IMR-90 (cell line): Measurements from ENCODE around the gene STARD10. TPM values are rescaled to one million over a fixed set of nuclear protein-coding genes. Genes with fewer than 3 reads are reported as not detected.

Experiments used
- ATAC-seq: fragments of 200-7000 bp; cut with Tn5 transposase; 2 replicates; pipeline ENCODE4 v1.9.1; 2020; ENCODE audit warnings: low read depth, mild to moderate bottlenecking, moderate library complexity
- BruUV-seq: library from RNA; stranded (reverse); fragments of 400-500 nt; replicated peaks from 2 replicates; lab custom pipeline; 2021; lab: Mats Ljungman, UMichigan
- CTCF ChIA-PET: fragments of 300-600 bp; formaldehyde crosslinking; extraction: SDS; loops from one replicate; lab custom pipeline; 2021; ENCODE audit warnings: antibody characterized with exemption; lab: Yijun Ruan, JAX
- POLR2A ChIA-PET: fragments of 300-600 bp; sonication (Branson Sonifier 250); formaldehyde crosslinking; loops from one replicate; lab custom pipeline; 2022; ENCODE audit warnings: antibody characterized with exemption; ENCODE audit not compliant: unreplicated experiment; lab: Charles Lee
- DNase-seq: peaks from one replicate; pipeline ENCODE4 v3.0.0; 2013
- H2AFZ ChIP-seq: replicated peaks from 2 replicates; pipeline ENCODE3; 2013; ENCODE audit warnings: low read length, mild to moderate bottlenecking; ENCODE audit not compliant: poor library complexity
- H2AK5ac ChIP-seq: 2 replicates; pipeline ENCODE4 v1.6.1; 2013; ENCODE audit warnings: low read depth, low read length, inconsistent platforms
- H2AK9ac ChIP-seq: replicated peaks from 2 replicates; pipeline ENCODE3; 2013; ENCODE audit warnings: mild to moderate bottlenecking, low read depth, low read length, moderate library complexity; ENCODE audit not compliant: poor library complexity
- H2BK120ac ChIP-seq: 2 replicates; pipeline ENCODE4 v1.6.1; 2013; ENCODE audit warnings: low read depth, low read length, inconsistent platforms
- H2BK15ac ChIP-seq: 3 replicates; pipeline ENCODE4 v1.6.1; 2013; ENCODE audit warnings: low read depth, low read length, inconsistent platforms
- H2BK20ac ChIP-seq: 2 replicates; pipeline ENCODE4 v1.6.1; 2013; ENCODE audit warnings: low read depth, mild to moderate bottlenecking, inconsistent platforms, low read length, moderate library complexity
- H2BK5ac ChIP-seq: 2 replicates; pipeline ENCODE4 v1.6.1; 2013; ENCODE audit warnings: mild to moderate bottlenecking, low read depth, low read length, inconsistent platforms; ENCODE audit not compliant: poor library complexity, severe bottlenecking
- H3K14ac ChIP-seq: replicated peaks from 2 replicates; pipeline ENCODE4 v1.6.1; 2013; ENCODE audit warnings: low read depth, low read length, inconsistent platforms
- H3K18ac ChIP-seq: 2 replicates; pipeline ENCODE4 v1.6.1; 2013; ENCODE audit warnings: low read depth, low read length, control low read depth
- H3K23ac ChIP-seq: 2 replicates; pipeline ENCODE4 v1.6.1; 2013; ENCODE audit warnings: low read depth, low read length, inconsistent platforms
- H3K27ac ChIP-seq: 2 replicates; pipeline ENCODE4 v1.5.1; 2013; ENCODE audit warnings: mild to moderate bottlenecking, control low read depth, low read length; ENCODE audit not compliant: insufficient read depth
- H3K27me3 ChIP-seq: 2 replicates; pipeline ENCODE4 v1.6.1; 2013; ENCODE audit warnings: low read length; ENCODE audit not compliant: control insufficient read depth, insufficient read depth
- H3K36me3 ChIP-seq: 2 replicates; pipeline ENCODE4 v1.6.1; 2013; ENCODE audit warnings: low read length, mixed read lengths; ENCODE audit not compliant: control insufficient read depth, insufficient read depth
- H3K4ac ChIP-seq: 2 replicates; pipeline ENCODE4 v1.6.1; 2013; ENCODE audit warnings: low read depth, low read length, inconsistent platforms
- H3K4me1 ChIP-seq: 2 replicates; pipeline ENCODE4 v1.6.1; 2013; ENCODE audit warnings: low read length, mixed read lengths; ENCODE audit not compliant: control insufficient read depth, insufficient read depth
- H3K4me2 ChIP-seq: 2 replicates; pipeline ENCODE4 v1.6.1; 2013; ENCODE audit warnings: low read depth, mild to moderate bottlenecking, control low read depth, low read length, moderate library complexity
- H3K4me3 ChIP-seq: 2 replicates; pipeline ENCODE4 v1.5.1; 2013; ENCODE audit warnings: low read depth, mild to moderate bottlenecking, control low read depth, low read length, moderate library complexity; ENCODE audit not compliant: insufficient read depth
- H3K56ac ChIP-seq: 2 replicates; pipeline ENCODE4 v1.6.1; 2013; ENCODE audit warnings: low read length, inconsistent platforms; ENCODE audit not compliant: insufficient read depth; ENCODE audit errors: extremely low read depth
- H3K79me1 ChIP-seq, 2 experiments: 2 replicates each; pipeline ENCODE4 v1.6.1; 2013; ENCODE audit warnings: low read length in 2 of 2, inconsistent platforms in 1 of 2, low read depth in 1 of 2
- H3K9ac ChIP-seq: 2 replicates; pipeline ENCODE4 v1.6.1; 2013; ENCODE audit warnings: low read depth, low read length, control low read depth
- H3K9me1 ChIP-seq: 2 replicates; pipeline ENCODE4 v1.6.1; 2013; ENCODE audit warnings: low read length, inconsistent platforms; ENCODE audit not compliant: insufficient read depth
- H3K9me3 ChIP-seq: 2 replicates; pipeline ENCODE4 v1.6.1; 2013; ENCODE audit warnings: low read length; ENCODE audit not compliant: control insufficient read depth, insufficient read depth
- H4K20me1 ChIP-seq: 2 replicates; pipeline ENCODE4 v1.6.1; 2013; ENCODE audit warnings: low read length, inconsistent platforms; ENCODE audit not compliant: insufficient read depth
- H4K5ac ChIP-seq: 2 replicates; pipeline ENCODE4 v1.6.1; 2013; ENCODE audit warnings: mild to moderate bottlenecking, low read depth, low read length, control low read depth
- H4K8ac ChIP-seq, 2 experiments: 2 replicates each; pipeline ENCODE4 v1.6.1; 2013; ENCODE audit warnings: low read depth in 2 of 2, low read length in 2 of 2, control low read depth in 1 of 2, inconsistent platforms in 1 of 2
- H4K91ac ChIP-seq: 2 replicates; pipeline ENCODE4 v1.6.1; 2013; ENCODE audit warnings: low read depth, low read length, inconsistent platforms; ENCODE audit not compliant: insufficient read depth
- BHLHE40 ChIP-seq: fragments of 150-350 bp; IDR thresholded peaks from 2 replicates; pipeline ENCODE4 v1.6.1; 2016; ENCODE audit warnings: mild to moderate bottlenecking, low read depth, low read length
- CEBPB ChIP-seq: IDR thresholded peaks from 2 replicates; pipeline ENCODE4 v1.6.1; 2012; ENCODE audit warnings: low read depth, low read length, improper control_type of control experiment
- CHD1 ChIP-seq: IDR thresholded peaks from 2 replicates; pipeline ENCODE4 v1.6.1; 2012; ENCODE audit warnings: low read depth, low read length, improper control_type of control experiment
- FOS ChIP-seq: fragments of 150-350 bp; IDR thresholded peaks from 2 replicates; pipeline ENCODE4 v1.6.1; 2016; ENCODE audit warnings: low read depth, low read length
- MAFK ChIP-seq: IDR thresholded peaks from 2 replicates; pipeline ENCODE4 v1.6.1; 2012; ENCODE audit warnings: low read depth, low read length, improper control_type of control experiment
- MAZ ChIP-seq: IDR thresholded peaks from 2 replicates; pipeline ENCODE4 v1.6.1; 2012; ENCODE audit warnings: low read depth, mild to moderate bottlenecking, low read length, improper control_type of control experiment, moderate library complexity, borderline replicate concordance
- MXI1 ChIP-seq: IDR thresholded peaks from 2 replicates; pipeline ENCODE4 v1.6.1; 2012; ENCODE audit warnings: low read depth, mild to moderate bottlenecking, low read length, moderate library complexity, borderline replicate concordance
- NFE2L2 ChIP-seq: fragments of 150-350 bp; IDR thresholded peaks from 2 replicates; pipeline ENCODE4 v1.6.1; 2016; ENCODE audit warnings: low read depth, mild to moderate bottlenecking, low read length
- POLR2A ChIP-seq: IDR thresholded peaks from 2 replicates; pipeline ENCODE4 v1.6.1; 2012; ENCODE audit warnings: mild to moderate bottlenecking, low read depth, low read length
- RCOR1 ChIP-seq: IDR thresholded peaks from 2 replicates; pipeline ENCODE4 v1.6.1; 2012; ENCODE audit warnings: mild to moderate bottlenecking, low read length, improper control_type of control experiment; ENCODE audit not compliant: insufficient replicate concordance
- RFX5 ChIP-seq: IDR thresholded peaks from 2 replicates; pipeline ENCODE4 v1.8.0; 2012; ENCODE audit warnings: low read depth, mild to moderate bottlenecking, low read length, moderate library complexity
- SMC3 ChIP-seq: fragments of 150-350 bp; IDR thresholded peaks from 2 replicates; pipeline ENCODE4 v1.6.1; 2016; ENCODE audit warnings: low read depth, mild to moderate bottlenecking, antibody characterized with exemption, low read length, moderate library complexity
- WGBS, 2 experiments: methylation state at CpG; one replicate each; pipeline versions ENCODE4 v1.1.5 to v1.1.7; 2013; ENCODE audit warnings: missing lambda C conversion rate in 2 of 2; ENCODE audit not compliant: insufficient read length in 1 of 2; ENCODE audit errors: extremely low coverage in 2 of 2; 5-methylcytosine and 5-hydroxymethylcytosine counted together
- dilution Hi-C: fragments of 300-500 bp; cut with HindIII; formaldehyde crosslinking; loops from one replicate; pipeline ENCODE4 v1.14.3; 2018; ENCODE audit warnings: low sequenced_read_pairs; ENCODE audit not compliant: unreplicated experiment
- in situ Hi-C: fragments of 300-500 bp; cut with MboI; formaldehyde crosslinking; loops from 3 replicates; pipeline ENCODE4 v1.14.3; 2019; ENCODE audit warnings: low sequenced_read_pairs, inconsistent platforms, mixed read lengths
- intact Hi-C: fragments of 100-400 bp; cut with micrococcal nuclease; formaldehyde crosslinking; loops from 2 replicates; pipeline ENCODE4 v1.10.0; 2022
- polyA plus RNA-seq, 3 experiments: library from polyadenylated mRNA; depleted of rRNA; stranded (reverse); fragments of >200 nt; gene quantifications; 2 replicates each; pipeline ENCODE4 v1.2.3, GENCODE V29; 2012; ENCODE audit warnings: low replicate concordance in 1 of 3
- total RNA-seq: library from RNA; depleted of rRNA; stranded (reverse); fragments of >200 nt; gene quantifications from 2 replicates; pipeline ENCODE4 v1.2.3, GENCODE V29; 2012
- TF ChIP-seq, protein P1 (sequence below): fragments of 150-350 bp; IDR thresholded peaks from 2 replicates; pipeline ENCODE4 v1.6.1; 2017; ENCODE audit warnings: mild to moderate bottlenecking, antibody characterized with exemption, low read length, low read depth
- TF ChIP-seq, protein P2 (sequence below): fragments of 150-350 bp; IDR thresholded peaks from 2 replicates; pipeline ENCODE4 v1.6.1; 2016; ENCODE audit warnings: low read depth, mild to moderate bottlenecking, low read length, moderate library complexity, borderline replicate concordance
- TF ChIP-seq, protein P3 (sequence below): conservative IDR thresholded peaks from 2 replicates; pipeline ENCODE4 v1.5.1; 2012; ENCODE audit warnings: mild to moderate bottlenecking, low read depth, low read length, improper control_type of control experiment

The STARD10 gene
- total and polyA plus RNA-seq, 2 of the 4 experiments (the other 2 are of a cell fraction): 23.8 to 37.4 TPM

DNA sequence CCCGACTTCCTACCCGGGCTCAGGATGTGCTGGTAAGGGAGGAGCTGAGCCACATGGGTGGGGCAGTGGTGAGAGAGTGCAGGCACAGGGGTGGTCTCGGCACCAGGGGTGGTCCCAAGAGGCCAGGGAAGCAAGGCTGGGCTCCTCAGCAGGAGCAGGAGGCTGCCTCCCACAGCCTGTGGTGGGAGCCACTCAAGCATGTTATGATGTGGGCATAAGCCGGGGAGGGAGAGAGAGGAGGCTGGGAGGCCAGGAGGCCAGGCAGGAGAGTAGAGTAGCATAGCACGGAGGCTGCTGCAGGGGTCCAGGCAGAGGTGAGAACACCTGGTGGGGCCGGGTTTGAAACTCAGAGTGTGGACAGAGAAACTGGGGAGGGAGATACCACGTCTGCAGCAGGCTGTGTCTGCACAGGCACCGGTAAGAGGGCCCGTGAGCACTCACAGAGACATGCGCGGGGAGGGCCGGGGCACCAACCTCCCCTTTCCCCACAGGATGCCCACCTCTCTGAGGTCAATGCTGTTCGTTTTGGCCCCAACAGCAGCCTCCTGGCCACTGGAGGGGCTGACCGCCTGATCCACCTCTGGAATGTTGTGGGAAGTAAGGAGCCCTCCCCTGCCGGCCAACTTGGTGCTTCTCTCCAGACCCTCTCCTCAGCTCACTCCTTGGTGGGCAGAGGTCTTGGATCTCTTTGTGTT is 31.1 kb upstream of the STARD10 start:
- peaks cover 11% of the 10 kb centered on the region for H3K9me1 ChIP-seq
- H3K4me3 ChIP-seq: no peak overlapping the region
- ChIA-PET POLR2A (no interaction called here), CTCF (no interaction called here)
- no peak overlapping the region for H2BK15ac ChIP-seq
- H3K27ac ChIP-seq: no peak overlapping the region
- H3K4me1 ChIP-seq: peaks cover 9% of the 10 kb centered on the region
- no peaks in the 10 kb centered on the region for H3K27me3 ChIP-seq
- no peak overlapping the region for H3K23ac ChIP-seq
- BruUV-seq: no TSS peak
- intact Hi-C loops (no loop called here), in situ Hi-C loops (loop anchor here (5.0 kb wide), 1 partner anchor 417 kb away; no protein-coding TSS in a partner anchor), dilution Hi-C loops (no loop called here)
- no peak overlapping the region for H4K8ac ChIP-seq
- no peak overlapping the region for H2AFZ ChIP-seq
- H2AK9ac ChIP-seq: peak overlapping the region; percentile 61
- no peak overlapping the region for H4K91ac ChIP-seq
- H4K5ac ChIP-seq: no peak overlapping the region
- no peak for ATAC-seq
- H3K9me3 ChIP-seq: no peaks in the 10 kb centered on the region
- no peak overlapping the region for H3K14ac ChIP-seq
- H3K4me2 ChIP-seq: no peak overlapping the region
- H3K79me1 ChIP-seq: peaks cover 0 to 8% of the 10 kb centered on the region in 2 experiments; a peak in 1 of 4 replicates
- 100% methylated on average over 1 of the region's 15 CpGs; no CpG with 5 or more reads in 1 of the 2 experiments for WGBS, 2 experiments
- H2BK120ac ChIP-seq: no peak overlapping the region
- H3K56ac ChIP-seq: no peak overlapping the region
- H2AK5ac ChIP-seq: 0 out of 2 replicates have a peak overlapping the region, but pooled peaks have one; percentile 5
- H4K20me1 ChIP-seq: peaks cover 5% of the 10 kb centered on the region; the same call in 1 of the 2 replicates
- no peak for DNase-seq
- H3K18ac ChIP-seq: no peak overlapping the region
- H3K4ac ChIP-seq: no peak overlapping the region
- H3K9ac ChIP-seq: no peak overlapping the region
- no peak overlapping the region for H2BK20ac ChIP-seq
- H2BK5ac ChIP-seq: no peak overlapping the region
- no peaks in the 10 kb centered on the region for H3K36me3 ChIP-seq
- TF ChIP-seq SMC3 (no peak), FOS (no peak), MAZ (no peak), POLR2A (no peak), NFE2L2 (no peak), BHLHE40 (no peak), RFX5 (no peak), CEBPB (no peak), MXI1 (no peak), CHD1 (no peak), MAFK (no peak), RCOR1 (no peak)
- TF ChIP-seq, protein P1, sequence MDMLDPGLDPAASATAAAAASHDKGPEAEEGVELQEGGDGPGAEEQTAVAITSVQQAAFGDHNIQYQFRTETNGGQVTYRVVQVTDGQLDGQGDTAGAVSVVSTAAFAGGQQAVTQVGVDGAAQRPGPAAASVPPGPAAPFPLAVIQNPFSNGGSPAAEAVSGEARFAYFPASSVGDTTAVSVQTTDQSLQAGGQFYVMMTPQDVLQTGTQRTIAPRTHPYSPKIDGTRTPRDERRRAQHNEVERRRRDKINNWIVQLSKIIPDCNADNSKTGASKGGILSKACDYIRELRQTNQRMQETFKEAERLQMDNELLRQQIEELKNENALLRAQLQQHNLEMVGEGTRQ: no peak
- TF ChIP-seq, protein P2, sequence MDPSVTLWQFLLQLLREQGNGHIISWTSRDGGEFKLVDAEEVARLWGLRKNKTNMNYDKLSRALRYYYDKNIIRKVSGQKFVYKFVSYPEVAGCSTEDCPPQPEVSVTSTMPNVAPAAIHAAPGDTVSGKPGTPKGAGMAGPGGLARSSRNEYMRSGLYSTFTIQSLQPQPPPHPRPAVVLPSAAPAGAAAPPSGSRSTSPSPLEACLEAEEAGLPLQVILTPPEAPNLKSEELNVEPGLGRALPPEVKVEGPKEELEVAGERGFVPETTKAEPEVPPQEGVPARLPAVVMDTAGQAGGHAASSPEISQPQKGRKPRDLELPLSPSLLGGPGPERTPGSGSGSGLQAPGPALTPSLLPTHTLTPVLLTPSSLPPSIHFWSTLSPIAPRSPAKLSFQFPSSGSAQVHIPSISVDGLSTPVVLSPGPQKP: no peak
- TF ChIP-seq, protein P3, sequence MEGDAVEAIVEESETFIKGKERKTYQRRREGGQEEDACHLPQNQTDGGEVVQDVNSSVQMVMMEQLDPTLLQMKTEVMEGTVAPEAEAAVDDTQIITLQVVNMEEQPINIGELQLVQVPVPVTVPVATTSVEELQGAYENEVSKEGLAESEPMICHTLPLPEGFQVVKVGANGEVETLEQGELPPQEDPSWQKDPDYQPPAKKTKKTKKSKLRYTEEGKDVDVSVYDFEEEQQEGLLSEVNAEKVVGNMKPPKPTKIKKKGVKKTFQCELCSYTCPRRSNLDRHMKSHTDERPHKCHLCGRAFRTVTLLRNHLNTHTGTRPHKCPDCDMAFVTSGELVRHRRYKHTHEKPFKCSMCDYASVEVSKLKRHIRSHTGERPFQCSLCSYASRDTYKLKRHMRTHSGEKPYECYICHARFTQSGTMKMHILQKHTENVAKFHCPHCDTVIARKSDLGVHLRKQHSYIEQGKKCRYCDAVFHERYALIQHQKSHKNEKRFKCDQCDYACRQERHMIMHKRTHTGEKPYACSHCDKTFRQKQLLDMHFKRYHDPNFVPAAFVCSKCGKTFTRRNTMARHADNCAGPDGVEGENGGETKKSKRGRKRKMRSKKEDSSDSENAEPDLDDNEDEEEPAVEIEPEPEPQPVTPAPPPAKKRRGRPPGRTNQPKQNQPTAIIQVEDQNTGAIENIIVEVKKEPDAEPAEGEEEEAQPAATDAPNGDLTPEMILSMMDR: no peak
